HG02642 (cell line): ENCODE data around the gene CLRN3.

Experiments
- ATAC-seq: cut with Tn5 transposase; IDR thresholded peaks from one replicate; pipeline ENCODE4 v1.9.1; 2021; ENCODE audit warnings: mild to moderate bottlenecking; ENCODE audit not compliant: unreplicated experiment, poor library complexity

The CLRN3 gene

DNA sequence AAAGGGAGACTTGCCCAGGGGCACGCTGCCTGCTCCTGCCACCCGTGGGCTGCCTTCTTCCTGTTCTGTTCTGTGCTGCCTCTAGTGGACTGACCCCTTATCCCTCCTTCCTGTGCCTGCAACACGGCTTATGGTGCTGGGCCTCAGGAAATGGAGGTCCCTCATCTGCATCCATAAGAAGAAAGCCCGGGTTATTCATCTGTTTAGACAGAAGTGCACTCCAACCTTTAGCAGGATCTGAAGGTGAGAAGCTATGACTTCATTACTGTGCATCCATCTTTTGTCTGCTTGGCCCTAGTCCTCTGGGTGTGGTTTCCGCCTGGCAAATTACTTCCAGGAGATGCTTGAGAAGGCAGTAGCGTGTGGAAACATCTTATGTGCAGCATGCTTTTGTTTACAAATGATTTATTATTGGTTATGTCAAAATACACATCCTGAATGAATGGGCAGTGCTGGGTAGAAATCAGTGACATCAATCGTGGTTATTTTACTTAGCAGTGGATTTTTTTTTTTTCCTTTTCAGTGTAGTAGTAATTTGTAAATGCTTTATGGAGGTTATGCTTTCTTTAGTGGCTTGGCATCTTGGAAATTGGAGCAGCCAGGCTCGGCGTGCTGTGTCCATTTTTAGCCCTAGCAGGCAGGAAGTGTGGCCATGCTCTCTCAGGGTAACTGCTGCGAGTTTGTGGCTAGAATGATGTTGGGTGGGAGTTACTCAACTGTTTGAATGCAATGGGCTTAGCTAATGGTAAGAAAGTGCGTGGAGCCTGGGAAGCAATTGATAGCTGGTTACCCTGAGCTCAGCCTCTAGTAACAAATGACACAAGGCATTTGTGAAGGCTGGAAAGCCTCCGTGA is 26.9 kb upstream of the CLRN3 start:
- no peak for ATAC-seq

DNA sequence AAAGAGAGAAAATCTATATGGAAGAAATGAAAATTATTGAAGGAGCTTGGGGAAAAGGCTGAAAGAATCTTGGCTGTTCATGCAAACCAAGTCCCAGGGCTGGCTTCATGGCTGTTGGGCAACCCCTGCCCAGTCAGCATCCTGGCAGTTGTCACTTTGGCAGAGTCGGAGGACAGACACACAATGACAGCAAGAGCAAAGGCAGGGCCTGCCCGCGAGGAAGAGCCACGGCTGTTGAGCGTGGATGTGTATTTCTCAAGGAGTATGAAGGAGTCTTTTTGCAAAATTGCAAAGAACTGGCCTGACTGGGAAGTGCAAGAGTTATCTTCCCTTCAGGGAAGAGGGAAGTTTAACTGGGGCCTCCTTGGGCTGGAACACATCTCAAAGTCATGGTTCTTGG is 25.8 kb upstream of the CLRN3 start:
- ATAC-seq, result no peak

DNA sequence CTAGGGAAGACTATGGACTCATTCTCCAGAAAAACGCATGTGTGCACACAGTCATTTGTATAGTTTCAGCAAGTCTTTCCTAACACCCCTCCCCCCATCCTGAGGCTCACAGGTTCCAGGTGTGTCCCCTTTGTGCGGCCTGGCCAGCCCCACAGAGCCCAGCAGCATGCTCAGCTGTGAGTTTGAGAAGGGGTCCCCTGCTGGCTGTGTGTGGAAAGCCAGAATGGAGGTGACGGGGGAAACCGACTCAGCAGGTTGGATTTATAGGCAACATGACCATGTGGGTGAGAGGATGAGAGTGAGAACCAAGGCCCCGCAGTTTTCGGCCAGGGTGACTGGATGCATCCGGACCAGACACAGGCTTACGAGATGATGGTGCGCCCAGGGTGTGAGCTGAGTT is 24.1 kb upstream of the CLRN3 start:
- ATAC-seq, result no peak

DNA sequence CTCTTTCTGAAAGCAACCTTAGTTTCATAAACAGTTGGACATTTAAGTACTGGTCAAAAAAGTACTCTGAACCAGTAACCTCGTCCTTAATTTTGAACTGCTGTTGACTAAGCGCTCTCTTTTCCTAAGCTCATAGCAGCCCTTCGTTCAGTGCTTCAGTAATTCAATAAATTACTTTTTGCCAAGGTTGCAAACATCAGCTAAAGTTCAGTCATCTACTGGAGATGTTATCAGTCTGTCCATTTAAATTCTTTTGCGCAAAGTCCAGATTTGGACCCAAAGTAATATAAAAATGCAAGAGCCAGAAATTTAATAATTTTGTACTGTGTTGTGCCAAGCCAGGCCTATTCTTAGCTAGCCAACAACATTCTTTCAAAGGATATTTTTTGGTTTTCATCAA is 22.6 kb upstream of the CLRN3 start:
- ATAC-seq, result no peak

DNA sequence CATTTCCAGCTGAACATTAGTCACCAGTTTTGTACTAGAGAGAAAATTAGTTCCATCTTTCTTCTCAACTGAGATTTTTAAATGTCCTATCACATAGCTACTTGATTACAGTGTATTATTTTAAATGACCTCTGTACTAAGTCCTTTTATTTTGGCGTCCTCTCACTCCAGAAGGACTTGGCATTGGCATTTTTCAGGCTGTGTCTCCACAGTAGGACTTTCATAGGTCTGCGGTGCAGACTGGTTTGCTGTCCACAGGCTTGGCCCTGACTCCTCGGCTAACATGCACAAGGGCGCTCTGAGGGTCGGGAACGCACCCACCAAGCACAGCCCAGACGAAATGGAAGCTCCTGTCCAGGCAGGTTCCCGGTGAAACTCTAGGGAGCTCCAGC is 20.6 kb upstream of the CLRN3 start:
- ATAC-seq, result no peak

DNA sequence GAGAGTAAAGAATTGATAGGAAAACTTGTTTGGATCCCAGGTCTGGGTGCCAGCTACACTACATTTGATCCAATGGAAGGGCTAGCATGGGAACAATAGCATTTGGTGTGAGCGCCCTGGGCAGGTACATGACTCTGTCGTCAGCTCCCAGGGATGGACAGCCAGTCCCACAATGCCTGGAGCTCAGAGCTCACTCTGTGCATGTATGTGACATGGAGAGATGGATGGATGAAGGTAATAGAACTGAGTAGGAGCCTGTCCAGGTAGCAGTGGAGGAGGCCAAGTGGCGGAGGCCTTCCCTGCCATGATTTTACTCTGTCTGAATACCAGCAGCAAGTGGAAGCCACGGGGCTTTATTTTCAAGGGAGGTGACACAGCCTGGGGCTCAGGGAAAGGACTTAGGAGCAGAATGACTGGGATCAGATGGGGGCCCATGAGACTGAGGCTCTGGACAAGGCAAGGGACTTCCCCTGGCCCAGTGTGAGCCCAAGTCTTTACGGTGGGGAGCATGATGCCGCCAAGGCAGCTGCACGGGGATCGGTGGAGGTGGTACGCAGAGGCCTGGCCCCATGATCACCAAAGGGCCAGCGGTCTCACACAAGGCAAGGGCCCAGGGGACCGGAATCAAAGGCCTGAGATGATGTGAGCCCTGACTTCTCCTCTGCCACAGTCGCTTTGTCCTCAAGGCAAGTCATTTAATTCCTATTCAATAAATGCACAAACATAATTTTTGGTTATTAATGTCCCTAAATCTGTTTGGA is 20.0 kb upstream of the CLRN3 start:
- no peak for ATAC-seq

DNA sequence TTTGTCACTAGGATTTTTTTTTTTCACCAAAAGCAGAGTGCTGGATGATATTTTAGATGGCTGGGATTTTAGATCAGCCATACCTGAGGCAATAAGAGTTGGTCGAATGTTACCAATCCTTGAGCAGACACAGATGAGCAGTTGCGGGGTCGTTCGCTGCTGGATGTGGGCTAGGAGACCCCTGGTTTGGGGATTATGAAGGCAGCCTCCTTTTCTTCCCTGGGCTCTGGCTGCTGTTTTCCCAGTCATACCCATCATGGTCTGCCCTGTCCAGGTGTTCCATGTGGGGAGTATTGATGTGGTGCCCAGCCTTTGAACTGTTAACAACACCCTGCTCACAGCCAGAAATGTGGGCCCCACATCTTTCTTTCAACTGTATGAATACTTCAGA is 19.1 kb upstream of the CLRN3 start:
- ATAC-seq, result no peak

DNA sequence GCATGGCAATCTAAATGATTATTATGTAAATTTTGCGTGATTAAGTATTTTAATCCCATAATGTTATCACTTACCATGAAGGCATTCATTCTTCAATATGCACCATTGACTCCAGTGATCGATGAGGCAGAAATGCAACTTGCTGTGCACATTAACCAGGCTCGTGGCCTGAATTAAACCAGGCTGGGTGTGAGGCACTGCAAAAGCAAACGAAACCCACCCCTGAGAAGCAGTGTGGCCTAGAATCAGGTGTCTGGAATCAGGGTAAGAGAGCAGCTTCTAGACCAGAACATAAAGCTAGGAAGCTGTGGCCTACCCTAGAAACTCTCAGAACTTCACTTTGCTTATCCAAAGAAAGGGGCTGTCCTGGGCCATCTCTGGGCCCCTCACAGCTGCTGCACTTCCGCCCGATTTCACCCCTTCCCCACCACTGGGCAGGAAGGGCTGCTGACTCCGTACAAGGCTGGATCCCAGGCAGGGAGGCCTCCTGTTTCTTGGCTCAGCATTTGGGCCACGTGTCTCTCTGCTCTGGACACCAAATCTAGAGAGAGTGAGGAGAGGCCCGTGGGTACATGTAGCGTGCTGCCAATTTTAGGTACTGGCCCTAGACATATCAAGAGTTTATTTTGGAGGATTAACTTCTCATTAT is 18.6 kb upstream of the CLRN3 start:
- ATAC-seq, result no peak

DNA sequence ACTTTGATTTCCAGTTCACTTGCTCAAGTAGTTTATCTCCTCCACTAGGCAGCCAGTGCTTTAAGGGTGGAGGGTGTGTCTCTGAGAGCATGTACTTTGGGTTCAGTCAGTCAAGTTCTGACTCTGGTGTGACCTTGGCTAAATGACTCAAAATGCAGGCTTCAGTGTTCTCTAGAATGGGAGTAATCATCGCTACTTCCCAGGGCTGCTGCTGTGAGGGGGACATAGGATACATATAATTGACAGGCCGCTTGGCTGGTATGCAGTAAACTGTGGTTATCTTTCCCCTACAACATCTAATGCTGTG is 17.7 kb upstream of the CLRN3 start:
- ATAC-seq, result no peak

DNA sequence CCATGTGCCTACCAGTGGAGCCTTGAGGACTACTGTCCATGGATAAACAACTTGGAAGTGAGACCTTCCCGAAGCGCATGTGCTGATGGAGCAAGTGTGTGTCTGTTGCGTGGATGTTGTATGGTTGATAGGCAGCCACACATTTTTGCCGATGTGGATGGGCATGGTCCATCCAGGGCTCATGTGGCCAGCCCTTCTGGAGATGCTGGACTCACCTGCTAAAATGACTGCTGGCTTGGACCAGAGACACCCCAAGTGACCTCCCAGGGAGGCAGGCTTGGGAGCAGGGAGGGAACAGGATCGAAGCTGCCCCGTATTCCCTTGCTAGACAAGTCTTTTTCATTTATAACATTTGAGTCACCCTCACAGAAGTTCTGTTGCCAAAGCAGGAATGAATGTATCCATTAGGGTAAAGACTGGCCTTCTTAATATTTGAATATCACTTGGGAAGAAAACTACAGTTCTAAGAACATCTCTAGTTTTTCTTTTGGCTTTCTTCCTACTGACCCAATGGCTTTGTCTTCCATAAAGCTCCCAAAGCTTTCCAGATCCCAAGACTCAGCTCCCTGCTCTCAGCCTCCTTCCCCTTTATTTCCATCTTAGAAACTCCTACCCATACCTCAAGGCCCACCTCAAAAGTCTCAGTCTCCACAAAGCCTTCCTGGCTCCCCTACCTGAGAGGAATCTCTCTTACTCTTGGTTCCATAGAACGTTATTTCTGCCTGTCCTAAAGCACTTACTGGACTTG is 17.1 kb upstream of the CLRN3 start:
- ATAC-seq, result no peak

DNA sequence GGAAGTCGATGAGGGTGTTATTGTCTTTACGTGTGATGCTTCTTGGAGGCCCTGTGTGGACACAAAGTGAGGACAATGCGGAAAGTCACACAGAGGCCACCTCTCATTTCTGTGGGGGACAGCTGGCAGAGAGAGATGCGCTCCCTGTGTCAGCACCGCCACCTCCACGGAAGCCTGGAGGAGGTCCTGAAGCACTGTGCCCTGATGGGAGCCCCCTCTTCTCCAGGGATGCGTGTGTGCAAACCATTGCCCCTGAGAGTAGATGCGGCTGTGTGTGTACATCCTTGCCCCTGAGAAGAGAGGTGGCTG is 16.2 kb upstream of the CLRN3 start:
- ATAC-seq, result no peak

DNA sequence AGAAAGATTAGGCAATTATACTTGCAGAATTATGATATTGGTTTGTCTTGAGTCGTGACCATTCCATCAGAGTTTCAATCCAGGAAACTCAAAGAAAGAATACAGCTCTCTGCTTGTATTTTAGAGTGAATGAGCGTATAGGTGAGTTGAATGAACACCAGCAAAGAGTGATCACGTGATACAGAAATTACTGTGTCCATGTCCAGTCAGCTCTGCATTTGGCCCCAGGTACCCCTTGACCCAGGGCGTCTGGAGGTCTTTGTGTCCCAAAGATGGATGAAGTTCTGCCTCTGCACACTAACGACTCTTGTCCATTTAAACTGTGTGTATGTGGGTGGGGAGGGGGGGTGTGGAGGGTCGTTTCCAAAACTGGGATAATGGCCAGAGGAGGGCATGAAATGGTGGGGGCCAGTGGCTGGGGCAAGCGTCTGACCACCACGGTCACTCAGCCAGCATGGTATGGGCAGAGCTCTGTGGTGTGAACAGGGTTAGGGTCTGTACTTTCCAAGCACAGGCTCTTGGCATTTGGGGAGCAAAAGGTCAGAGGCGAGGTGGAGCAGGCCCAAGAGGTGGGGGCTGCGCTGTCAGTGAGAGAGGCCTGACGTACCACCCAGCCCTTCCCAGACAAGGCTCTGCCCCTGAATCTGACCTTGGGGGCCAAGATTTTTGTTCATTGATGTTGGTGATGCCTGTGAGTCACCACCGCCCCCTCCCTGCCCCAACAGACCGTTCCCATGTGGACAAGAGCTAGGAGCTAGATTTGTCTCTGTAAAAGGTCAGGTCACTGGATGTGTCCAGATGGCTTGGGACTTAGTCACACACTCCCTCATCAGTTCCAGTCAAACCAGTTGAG is 15.6 kb upstream of the CLRN3 start:
- no peak for ATAC-seq

DNA sequence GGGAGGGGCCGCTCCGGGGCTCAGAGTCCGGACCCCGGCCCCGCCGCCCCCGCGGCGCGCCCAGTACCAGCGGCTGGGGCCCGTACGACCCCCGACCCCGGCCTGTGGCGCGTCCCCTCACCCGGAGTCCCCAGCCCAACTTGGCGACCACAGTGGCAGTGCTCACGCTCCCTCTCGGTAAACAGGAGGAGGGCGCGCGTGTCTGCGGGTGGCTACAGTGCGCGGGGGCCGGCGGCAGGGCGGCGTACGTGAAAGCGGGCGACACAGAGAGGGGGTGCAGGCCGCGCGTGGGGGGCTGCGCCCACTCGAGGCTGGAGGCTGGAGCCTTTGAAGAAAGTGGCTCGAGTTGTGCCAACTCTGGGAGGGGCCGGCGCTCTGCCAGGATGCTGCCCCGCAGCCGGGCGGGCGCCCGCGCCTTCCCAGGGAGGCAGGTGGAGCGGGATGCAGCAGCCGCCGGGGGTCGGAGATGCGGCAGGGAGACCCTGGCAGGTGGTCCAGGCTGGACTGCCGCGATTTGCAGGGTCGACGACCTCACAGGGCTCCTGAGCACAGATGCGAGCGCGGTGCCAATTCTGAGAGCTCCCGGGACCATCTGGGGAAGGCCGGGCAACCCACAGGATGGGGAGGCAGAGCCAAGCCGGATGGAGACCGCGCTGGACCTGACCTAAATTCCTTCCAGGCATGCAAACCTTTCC is 14.8 kb upstream of the CLRN3 start:
- peak; percentile 6 for ATAC-seq

DNA sequence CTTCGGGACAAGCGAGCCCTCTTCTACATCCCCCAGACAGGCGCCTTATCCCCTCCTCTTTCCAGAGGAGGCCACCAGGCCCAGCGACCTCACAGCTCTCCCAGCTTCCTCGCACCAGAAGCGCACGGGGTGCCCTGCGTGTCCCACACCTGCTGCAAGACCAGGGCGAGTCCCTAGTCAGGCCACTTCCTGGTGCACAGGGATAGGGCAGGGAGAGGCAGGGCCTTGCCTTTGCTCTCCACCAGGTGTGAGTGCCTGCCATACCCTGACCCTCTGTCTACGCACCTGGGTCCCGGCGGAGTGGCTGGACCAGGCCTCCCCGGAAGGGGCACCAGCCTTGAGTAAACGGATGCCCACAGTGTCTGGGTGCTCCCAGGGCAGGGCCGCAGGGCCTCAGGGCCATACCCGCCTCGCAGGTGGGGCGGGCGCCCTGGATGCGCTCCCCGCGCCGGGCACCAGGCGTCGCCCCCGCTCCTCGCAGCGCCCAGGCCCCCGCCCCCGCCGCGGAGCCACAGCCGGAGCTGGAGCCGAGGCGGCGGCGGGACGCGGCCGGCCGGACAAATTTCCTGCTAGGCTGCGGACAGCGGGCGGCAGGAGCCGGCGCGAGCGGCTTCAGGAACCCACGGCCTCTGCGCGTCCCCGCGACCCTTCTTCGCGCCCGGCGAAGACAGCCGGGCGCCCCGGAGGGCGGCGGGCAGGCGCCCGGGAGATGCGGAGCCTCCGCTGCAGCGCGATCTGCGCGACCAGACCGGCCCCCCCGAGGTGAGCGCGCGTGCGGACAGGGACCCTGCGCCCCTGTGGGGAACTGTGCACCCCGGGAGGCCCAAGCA is 14.0 kb upstream of the CLRN3 start, which contains the start of gene PTPRE:
Gene PTPRE (plus strand): TSS at position 556 of the 830 bp plus-strand sequence. CDS start 133,779 bp downstream, outside the sequence.
- ATAC-seq, result peak; percentile 94

DNA sequence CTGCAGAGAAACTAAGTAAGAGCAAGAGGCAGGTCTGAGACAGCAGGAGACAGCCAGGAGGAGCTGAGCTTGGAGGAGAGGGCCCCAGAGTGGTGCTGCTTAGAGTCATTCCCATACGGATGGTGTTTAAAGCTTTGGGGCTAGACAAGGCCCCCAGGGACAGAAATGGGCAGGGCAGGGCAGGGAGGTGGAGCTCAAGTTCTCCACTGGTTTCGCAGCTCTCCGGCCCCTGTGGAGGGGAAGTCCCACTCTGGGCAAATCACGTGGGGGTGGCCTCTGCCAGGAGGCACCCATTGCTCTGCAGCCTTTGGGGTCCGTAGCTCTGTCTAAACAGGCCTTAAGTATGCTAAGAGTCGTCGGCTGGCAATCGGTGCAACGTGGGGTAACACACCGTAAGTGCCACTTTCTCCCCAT is 13.1 kb upstream of the CLRN3 start:
- no peak for ATAC-seq

DNA sequence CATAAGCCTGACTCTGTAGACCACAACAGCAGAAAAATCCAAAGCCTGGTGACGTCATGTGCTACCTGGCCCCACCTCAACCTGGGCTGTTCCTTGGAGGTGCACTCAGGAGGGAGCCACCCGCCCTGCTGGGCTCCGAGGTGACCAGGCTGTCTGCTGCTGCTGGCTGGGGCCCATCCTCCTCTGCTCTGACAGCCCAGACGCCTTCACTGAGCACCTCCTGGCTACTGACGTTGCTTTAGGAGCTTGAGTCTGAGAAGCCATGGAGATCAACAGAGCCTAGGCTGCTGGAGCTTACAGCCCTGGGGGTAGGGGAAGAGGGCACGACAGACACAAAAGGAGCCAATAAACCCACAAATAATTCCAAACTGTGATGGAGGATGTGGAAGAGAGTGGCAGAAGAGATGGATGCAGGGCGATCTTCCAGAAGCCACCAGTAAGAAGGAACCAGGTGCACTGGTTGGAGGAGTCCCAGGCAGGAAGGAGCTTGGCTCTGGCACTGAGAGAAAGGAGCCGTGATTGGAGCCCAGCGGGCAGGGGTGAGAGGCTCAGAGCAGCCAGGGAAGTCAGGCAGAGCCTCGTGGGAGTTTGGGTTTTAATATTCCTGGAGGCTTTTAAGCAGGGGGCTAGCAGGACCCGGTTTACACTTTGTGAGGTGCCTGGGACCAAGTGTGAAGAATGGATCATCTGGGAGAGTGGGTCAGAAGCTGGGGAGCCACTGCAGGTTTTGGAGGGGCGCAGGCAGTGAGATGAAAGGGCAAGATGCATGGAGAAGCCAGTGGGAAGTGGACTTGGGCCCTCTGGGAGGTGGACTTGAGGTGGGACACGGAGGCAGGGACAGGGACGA is 12.5 kb upstream of the CLRN3 start:
- no peak for ATAC-seq

DNA sequence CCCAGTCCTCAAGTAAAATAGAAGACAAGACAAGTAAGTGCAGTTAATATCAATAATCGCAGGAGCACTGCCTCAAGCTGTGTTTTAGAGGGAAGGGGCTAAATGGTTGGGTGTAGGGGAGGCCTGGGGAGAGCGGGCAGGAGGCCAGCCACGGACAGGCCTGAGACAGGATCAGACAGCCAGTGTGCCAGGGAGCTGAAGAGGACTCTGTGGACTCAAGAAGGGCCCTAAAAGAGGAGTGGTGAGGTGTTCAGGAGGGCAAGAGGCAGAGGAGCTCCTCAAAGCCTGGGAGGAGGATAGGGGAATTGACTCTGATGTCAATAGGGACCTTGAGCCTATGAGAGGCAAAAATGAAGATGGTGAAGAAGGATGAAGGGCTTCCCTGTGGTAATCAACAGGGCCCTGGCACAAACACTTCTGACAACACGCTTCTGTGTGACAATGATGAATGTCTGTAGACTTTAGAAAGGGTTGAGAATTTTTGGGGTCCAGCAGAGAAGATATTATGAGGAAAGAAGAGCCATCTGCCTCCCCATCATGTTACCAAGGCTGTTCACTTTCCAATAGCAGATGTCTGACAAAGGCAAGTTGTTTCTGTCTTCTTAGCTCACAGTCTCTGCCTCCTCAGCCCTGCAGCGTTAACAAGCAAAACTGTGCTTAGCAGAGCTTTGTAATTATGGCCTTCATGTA is 11.7 kb upstream of the CLRN3 start:
- ATAC-seq, result no peak
